Measurements from ENCODE around the gene COL4A1. TPM values are rescaled to one million over a fixed set of nuclear protein-coding genes. Genes with fewer than 3 reads are reported as not detected.

Gene COL4A1
- total RNA-seq, 8 experiments from 2014 or later = 1.0 to 466 (median 5.0) TPM

DNA sequence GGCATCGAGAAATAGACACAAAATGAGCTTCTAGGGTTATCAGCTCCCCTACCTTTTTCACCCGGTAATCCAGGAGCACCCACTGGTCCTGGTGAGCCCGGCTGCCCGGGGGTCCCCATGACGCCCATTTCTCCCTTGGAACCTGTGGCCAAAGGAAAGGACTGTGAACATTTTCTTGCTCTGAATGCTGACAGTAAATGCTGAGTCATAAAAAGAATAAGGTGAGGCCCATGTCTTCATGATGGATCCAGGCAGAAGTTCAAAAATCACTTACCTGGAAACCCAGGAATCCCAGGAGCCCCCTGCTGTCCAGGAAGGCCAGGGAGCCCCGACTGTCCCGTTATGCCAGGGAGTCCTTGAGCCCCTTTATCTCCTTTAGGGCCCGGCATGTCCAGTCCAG is 129.2 kb downstream of the COL4A1 start:
- no peak overlapping the region for H3K4me3 ChIP-seq
- ATAC-seq (replicated peaks in 6 of 8) = no peak
- no peak overlapping the region for H3K27ac ChIP-seq
- 32 to 100% (median 80%) methylated on average over 1 to 8 of the region's 8 CpGs; no CpG with 5 or more reads in 3 of the 10 experiments for WGBS, 10 experiments
- in situ Hi-C loops (cut with MboI; ENCODE audit: low pct_unique_long_range_greater_than_20kb in 2 of 9, low sequenced_read_pairs in 9 of 9, unreplicated experiment in 9 of 9) = no loop called here
- H3K4me1 ChIP-seq (replicated peaks in 1 of 2) = peaks cover 0 to 7% of the 10 kb centered on the region in 2 donors

DNA sequence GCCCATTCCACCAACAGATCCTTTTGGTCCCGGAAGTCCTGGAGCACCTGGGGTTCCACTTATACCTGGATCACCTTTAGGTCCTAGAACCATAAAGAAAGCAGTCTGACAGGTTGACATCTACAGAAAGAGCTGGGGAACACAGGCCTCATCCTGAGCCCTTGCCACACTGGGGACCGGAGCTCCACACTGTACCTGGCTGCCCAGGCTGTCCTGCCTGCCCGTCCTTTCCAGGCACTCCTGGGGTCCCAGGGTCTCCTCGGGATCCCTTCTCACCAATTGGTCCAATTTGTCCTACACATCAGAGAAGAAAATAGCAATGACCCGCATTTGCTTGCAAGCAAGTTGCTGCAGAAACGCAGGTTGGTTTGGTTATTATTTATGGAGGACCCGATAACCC is 130.5 kb downstream of the COL4A1 start:
- H3K4me3 ChIP-seq = no peak overlapping the region
- no peak overlapping the region for H3K27ac ChIP-seq
- 60 to 100% (median 94%) methylated on average over 1 to 3 of the region's 7 CpGs; no CpG with 5 or more reads in 5 of the 10 experiments for WGBS, 10 experiments
- H3K4me1 ChIP-seq (replicated peaks in 1 of 2) = peaks cover 2 to 7% of the 10 kb centered on the region in 2 donors
- no peak for ATAC-seq (replicated peaks in 6 of 8)
- in situ Hi-C loops (cut with MboI; ENCODE audit: low pct_unique_long_range_greater_than_20kb in 2 of 9, low sequenced_read_pairs in 9 of 9, unreplicated experiment in 9 of 9) = no loop called here

DNA sequence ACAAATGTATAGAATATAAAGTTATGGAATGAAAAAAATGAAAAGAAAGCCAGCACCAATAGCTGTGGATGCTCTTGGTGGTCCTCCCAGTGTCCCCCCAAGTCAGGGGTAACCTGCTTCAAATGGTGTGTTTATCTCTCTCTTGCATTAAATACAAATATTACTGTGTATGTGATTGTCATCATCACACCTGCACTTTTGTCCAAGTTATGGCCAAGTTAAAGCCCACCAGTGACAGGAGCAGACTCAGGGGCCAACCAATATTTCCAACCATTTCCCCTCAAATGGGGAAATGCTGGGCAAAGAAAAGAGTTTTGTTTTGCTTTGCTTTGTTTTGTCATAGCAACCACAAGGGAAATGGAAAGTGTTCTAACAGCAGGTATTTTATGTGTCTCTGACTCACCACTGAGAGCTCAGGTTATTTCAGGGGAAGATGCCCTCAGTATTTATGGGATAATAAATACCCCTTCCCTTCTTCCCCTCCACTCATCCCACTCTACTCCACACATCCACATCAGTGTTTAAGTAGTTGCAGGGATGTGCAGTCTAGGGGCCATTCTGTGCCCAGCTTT is 133.6 kb downstream of the COL4A1 start:
- Histone ChIP-seq H3K27ac (no peak overlapping the region), H3K4me3 (no peak overlapping the region), H3K4me1 (replicated peaks in 1 of 2) (peaks cover 2 to 13% of the 10 kb centered on the region in 2 donors)
- ATAC-seq (replicated peaks in 6 of 8) = no peak
- in situ Hi-C loops (cut with MboI; ENCODE audit: low pct_unique_long_range_greater_than_20kb in 2 of 9, low sequenced_read_pairs in 9 of 9, unreplicated experiment in 9 of 9) = no loop called here

DNA sequence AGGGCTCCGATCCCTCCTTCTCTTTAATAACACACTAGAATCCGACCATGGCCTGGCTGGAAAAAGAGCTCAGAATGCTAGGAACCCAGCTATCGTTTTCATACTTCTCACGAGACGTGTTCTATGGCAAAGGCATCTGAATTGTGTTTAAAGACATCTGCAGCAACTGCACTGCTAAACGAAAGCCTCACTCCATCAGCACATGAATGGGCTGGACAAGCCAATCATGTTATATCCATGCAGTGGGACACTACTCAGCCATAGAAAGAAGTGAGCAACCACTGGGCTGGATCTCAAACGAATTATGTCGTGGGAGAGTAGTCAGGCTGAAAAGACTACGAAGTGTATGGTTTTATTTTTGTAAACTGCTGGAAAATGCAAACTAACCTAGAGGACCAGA is 136.1 kb downstream of the COL4A1 start:
- in situ Hi-C loops (cut with MboI; ENCODE audit: low pct_unique_long_range_greater_than_20kb in 2 of 9, low sequenced_read_pairs in 9 of 9, unreplicated experiment in 9 of 9) = no loop called here
- H3K4me1 ChIP-seq (replicated peaks in 1 of 2) = peaks cover 2 to 13% of the 10 kb centered on the region in 2 donors
- peak in 3 of 8 experiments; percentile 79 to 94 (median 90) for ATAC-seq (replicated peaks in 6 of 8)
- no peak overlapping the region for H3K4me3 ChIP-seq
- H3K27ac ChIP-seq = no peak overlapping the region
- whole genome bisulfite sequencing, 10 experiments = 24 to 93% (median 34%) methylated on average over 3 to 9 of the region's 9 CpGs; no CpG with 5 or more reads in 2 of the 10 experiments

DNA sequence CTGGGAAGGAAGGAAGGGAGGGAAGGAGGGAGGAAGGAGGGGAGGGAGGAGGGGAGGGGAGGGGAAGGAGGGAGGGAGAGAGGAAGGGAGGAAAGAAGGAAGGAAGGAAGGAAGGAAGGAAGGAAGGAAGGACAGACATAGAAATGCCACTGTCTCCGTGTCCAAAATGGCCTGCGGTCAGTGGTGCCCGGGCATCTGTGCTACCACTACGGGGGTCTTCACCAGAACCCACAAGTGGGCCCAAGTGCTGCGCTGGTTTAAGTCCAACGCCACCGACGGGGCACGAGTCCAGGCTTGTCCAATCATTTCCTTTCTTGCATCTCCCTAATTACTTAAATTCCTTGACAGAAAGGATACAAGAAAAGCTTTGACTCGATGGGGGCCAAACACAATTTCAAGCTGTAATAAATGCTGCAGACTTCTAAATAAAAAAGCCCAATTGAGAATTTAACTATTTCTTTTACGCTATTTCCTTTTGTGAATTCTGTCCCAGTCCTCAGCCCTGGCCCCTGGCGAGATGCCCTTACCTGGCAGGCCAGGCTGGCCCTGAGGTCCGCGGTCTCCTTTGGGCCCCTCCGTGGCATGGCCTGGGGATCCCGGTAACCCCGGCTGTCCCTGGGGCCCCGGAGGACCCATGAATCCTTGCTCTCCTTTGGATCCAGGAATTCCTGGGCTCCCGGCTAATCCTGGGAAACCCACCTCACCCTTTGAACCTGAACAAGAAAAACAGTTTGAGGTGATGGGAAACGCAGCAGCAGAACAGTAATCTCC is 136.8 kb downstream of the COL4A1 start:
- peaks cover 2 to 13% of the 10 kb centered on the region in 2 donors for H3K4me1 ChIP-seq (replicated peaks in 1 of 2)
- in situ Hi-C loops (cut with MboI; ENCODE audit: low pct_unique_long_range_greater_than_20kb in 2 of 9, low sequenced_read_pairs in 9 of 9, unreplicated experiment in 9 of 9) = no loop called here
- H3K27ac ChIP-seq = no peak overlapping the region
- no peak overlapping the region for H3K4me3 ChIP-seq
- peak in 1 of 8 experiments; percentile 3 for ATAC-seq (replicated peaks in 6 of 8)
- 40 to 99% (median 90%) methylated on average over 1 to 11 of the region's 20 CpGs; no CpG with 5 or more reads in 4 of the 10 experiments for WGBS, 10 experiments

DNA sequence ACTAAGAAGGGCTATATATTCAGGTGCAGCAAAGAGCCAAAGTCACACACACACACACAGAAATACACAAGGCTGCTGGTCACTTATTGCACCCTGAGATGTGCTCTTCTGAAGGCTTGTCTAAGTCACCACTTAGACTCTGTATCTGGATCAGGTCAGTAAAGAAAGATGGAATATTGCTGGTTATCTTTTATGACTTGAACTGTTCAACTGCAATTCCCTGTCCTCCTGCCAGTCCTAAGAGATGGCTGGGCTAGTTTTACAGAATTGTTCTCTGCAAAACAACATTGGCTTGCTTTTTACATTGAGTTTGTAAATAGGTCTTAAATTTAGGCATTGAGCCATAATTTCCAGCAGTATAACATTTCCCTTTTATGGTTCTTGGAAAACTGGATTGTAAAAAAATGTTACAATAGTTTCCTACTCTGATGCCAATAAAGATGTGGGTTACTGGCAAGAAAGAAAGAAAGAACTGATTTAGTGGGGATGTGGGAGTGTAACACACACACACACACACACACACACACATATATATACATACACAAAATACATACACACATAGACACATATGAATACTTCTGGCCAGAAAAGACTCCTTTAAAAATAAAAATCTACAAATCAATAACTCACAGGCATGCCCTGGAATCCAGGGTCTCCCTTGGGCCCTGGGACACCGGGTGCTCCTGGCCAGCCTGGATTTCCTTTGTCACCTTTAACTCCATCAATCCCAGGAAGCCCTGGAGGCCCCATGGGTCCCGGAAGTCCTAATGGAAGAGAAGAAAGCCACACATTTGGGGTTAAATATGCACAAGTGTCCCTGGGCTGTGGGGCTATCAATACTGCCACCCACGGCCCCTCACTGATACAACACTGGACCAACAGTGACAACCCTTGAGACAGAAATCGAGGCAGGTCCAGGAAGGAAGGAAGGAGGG is 137.7 kb downstream of the COL4A1 start:
- in situ Hi-C loops (cut with MboI; ENCODE audit: low pct_unique_long_range_greater_than_20kb in 2 of 9, low sequenced_read_pairs in 9 of 9, unreplicated experiment in 9 of 9) = no loop called here
- ATAC-seq (replicated peaks in 6 of 8) = no peak
- 57 to 100% methylated on average over 1 to 2 of the region's 4 CpGs; no CpG with 5 or more reads in 8 of the 10 experiments for WGBS, 10 experiments
- Histone ChIP-seq H3K4me1 (replicated peaks in 1 of 2) (peaks cover 2 to 13% of the 10 kb centered on the region in 2 donors), H3K27ac (no peak overlapping the region), H3K4me3 (no peak overlapping the region)

DNA sequence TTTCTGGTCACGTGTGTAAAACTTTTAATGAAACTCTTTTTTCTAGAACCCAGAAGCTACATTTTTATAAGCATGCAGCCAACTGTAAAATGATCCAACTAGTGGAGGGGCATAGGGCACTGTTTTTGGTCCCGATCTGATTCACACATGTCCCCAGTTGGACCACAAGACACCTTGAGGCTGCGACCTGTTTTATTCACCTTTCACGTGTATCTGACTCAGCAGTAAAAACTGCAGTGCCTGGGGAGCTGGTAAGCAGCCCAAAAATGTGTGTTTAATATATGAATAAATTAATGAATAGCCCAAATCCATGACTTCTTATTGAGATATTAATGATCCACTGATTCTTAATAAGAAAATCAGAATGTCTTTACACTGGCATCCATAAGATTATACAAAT is 140.4 kb downstream of the COL4A1 start:
- Histone ChIP-seq H3K4me1 (replicated peaks in 1 of 2) (peaks cover 2 to 13% of the 10 kb centered on the region in 2 donors), H3K27ac (no peak overlapping the region), H3K4me3 (no peak overlapping the region)
- 63 to 100% (median 89%) methylated on average over 1 to 4 of the region's 4 CpGs; no CpG with 5 or more reads in 2 of the 10 experiments for WGBS, 10 experiments
- in situ Hi-C loops (cut with MboI; ENCODE audit: low pct_unique_long_range_greater_than_20kb in 2 of 9, low sequenced_read_pairs in 9 of 9, unreplicated experiment in 9 of 9) = no loop called here
- ATAC-seq (replicated peaks in 6 of 8) = no peak

DNA sequence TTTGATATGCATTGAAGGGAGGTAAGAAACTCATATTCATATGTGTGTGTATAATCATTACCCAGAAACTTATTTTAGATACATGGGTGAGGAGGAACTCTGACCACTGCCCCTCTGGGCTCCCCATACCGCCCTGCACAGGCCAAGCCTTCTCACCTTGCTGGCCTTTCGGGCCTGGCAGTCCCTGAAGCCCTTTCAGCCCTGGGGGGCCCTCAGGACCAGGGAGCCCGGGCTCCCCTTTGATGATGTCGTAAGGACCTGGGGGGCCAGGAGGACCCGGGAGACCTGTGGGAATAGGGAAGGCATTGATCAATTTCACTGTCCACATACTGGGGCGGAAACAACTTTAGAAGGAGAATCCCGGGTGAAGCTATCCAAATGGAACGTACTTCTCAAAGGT is 142.3 kb downstream of the COL4A1 start:
- Histone ChIP-seq H3K4me1 (replicated peaks in 1 of 2) (no peaks in the 10 kb centered on the region), H3K4me3 (no peak overlapping the region), H3K27ac (no peak overlapping the region)
- in situ Hi-C loops (cut with MboI; ENCODE audit: low pct_unique_long_range_greater_than_20kb in 2 of 9, low sequenced_read_pairs in 9 of 9, unreplicated experiment in 9 of 9) = no loop called here
- WGBS, 10 experiments = 74 to 100% (median 88%) methylated on average over 1 to 4 of the region's 8 CpGs; no CpG with 5 or more reads in 4 of the 10 experiments
- no peak for ATAC-seq (replicated peaks in 6 of 8)

DNA sequence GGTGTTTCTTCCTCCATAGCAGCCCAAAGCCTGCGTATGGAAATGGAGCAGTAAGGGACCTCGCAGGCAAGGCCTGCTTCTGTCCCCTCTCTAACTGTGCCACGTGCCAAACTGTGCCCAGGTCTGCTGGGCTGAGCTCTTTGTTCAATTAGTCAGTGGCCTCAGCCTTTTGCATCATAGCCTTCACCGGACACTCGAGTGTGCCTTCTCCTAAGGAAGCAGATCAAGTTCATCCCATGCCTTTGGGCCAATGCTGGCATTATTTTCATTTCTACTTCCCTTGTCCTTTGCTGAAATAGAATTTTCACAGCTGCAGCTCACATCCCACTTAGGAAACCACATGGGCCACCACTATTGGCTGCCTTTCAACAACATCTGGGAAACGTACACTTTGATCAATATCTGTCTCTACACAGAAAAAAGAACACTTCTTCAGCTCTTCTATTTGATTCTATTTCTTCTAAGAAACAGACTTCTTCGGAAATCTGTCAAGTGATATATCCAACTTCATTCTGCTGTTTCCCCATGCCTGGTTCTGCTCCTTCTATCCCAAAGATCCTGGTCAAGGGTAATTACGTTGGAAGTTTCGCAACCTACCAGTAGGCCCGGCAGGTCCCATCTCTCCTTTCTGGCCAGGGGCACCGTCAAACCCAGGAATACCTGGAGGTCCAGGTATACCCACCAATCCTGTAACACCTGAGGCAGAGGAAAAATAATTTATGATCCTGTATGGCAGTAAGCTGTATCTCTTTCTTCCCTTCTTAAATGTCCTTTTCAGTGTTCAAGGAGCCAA is 143.9 kb downstream of the COL4A1 start:
- Histone ChIP-seq H3K4me1 (replicated peaks in 1 of 2) (no peaks in the 10 kb centered on the region), H3K27ac (no peak overlapping the region), H3K4me3 (no peak overlapping the region)
- 46 to 96% (median 77%) methylated on average over 1 to 11 of the region's 11 CpGs for WGBS, 10 experiments
- in situ Hi-C loops (cut with MboI; ENCODE audit: low pct_unique_long_range_greater_than_20kb in 2 of 9, low sequenced_read_pairs in 9 of 9, unreplicated experiment in 9 of 9) = no loop called here
- no peak for ATAC-seq (replicated peaks in 6 of 8)

DNA sequence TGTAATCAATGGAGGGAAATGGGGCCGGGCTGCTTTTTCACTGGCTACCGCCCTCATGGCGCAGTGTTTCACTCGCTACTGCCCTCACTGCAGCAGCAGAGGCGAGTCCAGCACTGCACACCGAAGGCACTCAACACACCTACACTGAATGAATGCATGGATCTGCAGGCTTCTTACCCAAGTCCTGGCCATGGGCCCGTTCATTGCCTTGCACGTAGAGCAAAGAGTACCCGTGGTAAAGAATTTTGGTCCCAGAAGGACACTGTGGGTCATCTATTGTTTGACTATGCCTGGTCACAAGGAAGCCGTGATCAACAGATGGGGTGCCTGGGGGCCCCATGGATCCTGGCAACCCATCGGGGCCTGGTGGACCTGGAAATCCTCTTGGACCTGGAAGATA is 144.9 kb downstream of the COL4A1 start:
- whole genome bisulfite sequencing, 10 experiments = 85 to 100% (median 94%) methylated on average over 1 to 10 of the region's 11 CpGs; no CpG with 5 or more reads in 3 of the 10 experiments

DNA sequence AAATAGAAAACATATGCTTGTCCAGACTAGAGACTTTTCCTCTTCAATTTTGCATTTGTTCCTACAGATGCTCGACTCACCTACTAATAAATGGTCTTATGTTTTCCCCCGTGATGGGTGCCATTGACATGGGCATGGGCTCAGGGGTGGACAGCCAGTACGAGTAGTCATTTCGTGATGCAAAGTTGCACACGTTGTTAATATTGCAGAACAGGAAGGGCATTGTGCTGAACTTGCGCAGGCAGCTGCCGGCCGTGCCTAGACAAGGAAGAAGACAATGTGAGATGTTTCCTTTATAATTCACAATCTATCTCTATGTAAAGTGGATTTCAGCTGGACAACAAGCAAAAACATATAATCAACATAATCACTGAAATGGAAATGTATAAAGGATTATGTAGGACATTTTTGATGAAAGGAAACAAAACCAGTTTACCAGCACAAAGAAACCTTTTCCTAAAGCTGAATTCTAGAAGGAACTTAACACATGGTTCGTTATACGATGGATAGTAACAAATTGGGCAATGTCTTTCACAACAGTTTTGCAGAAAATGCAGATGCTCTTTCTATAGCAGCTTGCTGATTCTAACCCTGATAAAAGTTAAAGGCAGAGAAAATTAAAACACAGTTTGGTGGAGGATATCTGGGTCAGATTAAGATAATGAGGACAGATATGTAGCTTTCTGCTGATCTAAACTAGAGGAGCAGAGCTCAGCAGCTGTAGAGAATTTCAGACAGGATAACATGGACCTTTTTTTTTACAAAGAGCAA is 145.7 kb downstream of the COL4A1 start:
- Histone ChIP-seq H3K27ac (no peak overlapping the region), H3K4me3 (no peak overlapping the region), H3K4me1 (replicated peaks in 1 of 2) (peaks cover under 1 to 7% of the 10 kb centered on the region in 2 donors)
- no peak for ATAC-seq (replicated peaks in 6 of 8)
- in situ Hi-C loops (cut with MboI; ENCODE audit: low pct_unique_long_range_greater_than_20kb in 2 of 9, low sequenced_read_pairs in 9 of 9, unreplicated experiment in 9 of 9) = no loop called here
- 56 to 98% (median 83%) methylated on average over 4 to 10 of the region's 10 CpGs for WGBS, 10 experiments

More for the DNA sequence above, 144.9 kb downstream of the COL4A1 start:
- no peak overlapping the region for H3K27ac ChIP-seq
- in situ Hi-C loops (cut with MboI; ENCODE audit: low pct_unique_long_range_greater_than_20kb in 2 of 9, low sequenced_read_pairs in 9 of 9, unreplicated experiment in 9 of 9) = no loop called here
- ATAC-seq (replicated peaks in 6 of 8) = no peak
- H3K4me3 ChIP-seq = no peak overlapping the region
- no peaks in the 10 kb centered on the region for H3K4me1 ChIP-seq (replicated peaks in 1 of 2)

DNA sequence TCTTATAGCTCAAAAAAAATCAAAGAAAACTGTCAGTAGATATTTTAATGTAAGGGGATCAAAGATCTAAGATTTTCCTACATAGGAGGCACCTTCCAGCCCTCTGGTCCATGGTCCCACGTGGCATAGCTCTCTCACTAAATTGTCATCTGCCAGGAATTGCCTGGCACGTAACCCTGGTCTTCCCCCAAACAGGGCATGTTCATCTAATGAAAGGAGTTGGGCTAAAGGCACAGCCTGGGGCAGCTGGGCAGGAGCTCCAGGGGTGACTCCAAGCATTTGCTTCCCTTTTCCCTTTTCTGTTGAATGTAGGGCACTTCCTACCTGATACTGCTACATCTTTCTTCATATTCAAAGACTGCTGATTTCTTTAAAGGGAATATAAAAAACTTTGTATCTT is 148.7 kb downstream of the COL4A1 start:
- Histone ChIP-seq H3K27ac (no peak overlapping the region), H3K4me3 (no peak overlapping the region), H3K4me1 (replicated peaks in 1 of 2) (peaks cover 3 to 7% of the 10 kb centered on the region in 2 donors)
- in situ Hi-C loops (cut with MboI; ENCODE audit: low pct_unique_long_range_greater_than_20kb in 2 of 9, low sequenced_read_pairs in 9 of 9, unreplicated experiment in 9 of 9) = no loop called here
- no peak for ATAC-seq (replicated peaks in 6 of 8)
- WGBS, 10 experiments = 13 to 100% (median 92%) methylated on average over 1 to 2 of the region's 2 CpGs; no CpG with 5 or more reads in 3 of the 10 experiments
